Measurements from ENCODE around the gene FXYD5. TPM values are rescaled to one million over a fixed set of nuclear protein-coding genes. Genes with fewer than 3 reads are reported as not detected.

Gene FXYD5
- total RNA-seq, 1 experiment from 2014 or later, result 33.6 TPM

DNA sequence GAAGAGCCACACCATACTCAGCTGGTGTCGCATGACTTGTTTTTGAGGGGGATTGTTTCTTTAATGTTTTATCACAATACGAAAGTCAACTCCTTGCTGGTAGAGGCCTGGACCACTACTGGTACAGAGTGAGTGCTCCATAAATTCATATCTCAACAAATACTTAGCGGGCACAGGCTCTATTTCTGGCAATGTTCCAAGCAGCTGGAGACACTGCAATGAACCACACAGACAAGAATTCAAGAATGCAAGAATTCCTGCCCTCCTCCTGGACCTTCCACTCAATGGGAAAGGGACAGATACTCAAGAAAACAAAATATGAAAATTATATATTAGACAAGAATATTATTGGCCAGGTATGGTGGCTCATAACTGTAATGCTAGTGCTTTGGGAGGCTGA, 5.1 kb upstream of the FXYD5 start:
- Histone ChIP-seq H3K4me1 (ENCODE audit: control insufficient read depth, insufficient read depth, low read length) (peaks cover 4% of the 10 kb centered on the region; the same call in 1 of the 2 replicates), H3K27ac (ENCODE audit: low read length) (no peak overlapping the region), H3K27me3 (ENCODE audit: control insufficient read depth, insufficient read depth, low read length) (0 out of 2 replicates have a peak, but pooled peaks cover 2% of the 10 kb centered on the region), H3K9me3 (ENCODE audit: control insufficient read depth, insufficient read depth, low read depth, low read length) (no peaks in the 10 kb centered on the region), H3K36me3 (ENCODE audit: control insufficient read depth, insufficient read depth, low read length) (no peaks in the 10 kb centered on the region; the same call in 1 of the 2 replicates), H3K4me3 (ENCODE audit: low read depth in 2 of 2, low read length in 2 of 2) (no peak overlapping the region)
- ATAC-seq (no peak), DNase-seq (ENCODE audit: low read depth, low spot score) (no peak)
- in situ Hi-C loops (cut with HindIII; ENCODE audit: low pct_unique_long_range_greater_than_20kb, low sequenced_read_pairs), result no loop called here
- CTCF ChIA-PET, result no interaction called here
- no TSS peak for BruUV-seq (replicated peaks)
- intact Hi-C loops (cut with micrococcal nuclease; ENCODE audit: unreplicated experiment), result no loop called here
- TF ChIP-seq POLR2AphosphoS5 (IDR thresholded peaks at IDR 0.05; ENCODE audit: low read depth, low read length), result no peak
- no peak for TF ChIP-seq SIN3A (IDR thresholded peaks at IDR 0.05; ENCODE audit: borderline replicate concordance, insufficient read depth, low read depth, low read length)
- TF ChIP-seq, protein P1, sequence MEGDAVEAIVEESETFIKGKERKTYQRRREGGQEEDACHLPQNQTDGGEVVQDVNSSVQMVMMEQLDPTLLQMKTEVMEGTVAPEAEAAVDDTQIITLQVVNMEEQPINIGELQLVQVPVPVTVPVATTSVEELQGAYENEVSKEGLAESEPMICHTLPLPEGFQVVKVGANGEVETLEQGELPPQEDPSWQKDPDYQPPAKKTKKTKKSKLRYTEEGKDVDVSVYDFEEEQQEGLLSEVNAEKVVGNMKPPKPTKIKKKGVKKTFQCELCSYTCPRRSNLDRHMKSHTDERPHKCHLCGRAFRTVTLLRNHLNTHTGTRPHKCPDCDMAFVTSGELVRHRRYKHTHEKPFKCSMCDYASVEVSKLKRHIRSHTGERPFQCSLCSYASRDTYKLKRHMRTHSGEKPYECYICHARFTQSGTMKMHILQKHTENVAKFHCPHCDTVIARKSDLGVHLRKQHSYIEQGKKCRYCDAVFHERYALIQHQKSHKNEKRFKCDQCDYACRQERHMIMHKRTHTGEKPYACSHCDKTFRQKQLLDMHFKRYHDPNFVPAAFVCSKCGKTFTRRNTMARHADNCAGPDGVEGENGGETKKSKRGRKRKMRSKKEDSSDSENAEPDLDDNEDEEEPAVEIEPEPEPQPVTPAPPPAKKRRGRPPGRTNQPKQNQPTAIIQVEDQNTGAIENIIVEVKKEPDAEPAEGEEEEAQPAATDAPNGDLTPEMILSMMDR (IDR thresholded peaks at IDR 0.05), result no peak
- POLR2A ChIA-PET, result interaction anchor here (0.6 kb wide), 1 partner anchor 359 kb away, joined by 5 read pairs; no protein-coding TSS in a partner anchor

DNA sequence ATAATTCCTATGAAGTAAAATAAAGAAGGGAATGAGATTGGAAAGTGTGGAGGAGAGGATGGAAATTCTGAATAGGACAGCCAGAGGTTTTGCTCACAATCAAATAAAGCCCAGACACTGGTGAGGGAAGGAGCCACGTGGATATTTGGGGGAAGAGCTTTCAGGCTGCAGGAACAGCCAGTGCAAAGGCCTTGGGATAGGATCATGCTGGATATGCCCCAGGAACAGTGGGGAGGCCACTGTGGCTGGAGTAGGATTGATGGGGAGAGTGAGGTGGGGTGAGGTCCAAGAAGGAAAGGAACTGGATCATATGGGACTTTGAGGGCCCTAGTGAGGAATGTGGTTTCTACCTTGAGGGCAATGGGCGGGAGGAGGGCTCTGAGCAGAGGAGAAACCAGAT, 4.1 kb upstream of the FXYD5 start:
- H3K36me3 ChIP-seq (ENCODE audit: control insufficient read depth, insufficient read depth, low read length), result peaks cover 3% of the 10 kb centered on the region; the same call in 1 of the 2 replicates
- TF ChIP-seq, protein P1 (IDR thresholded peaks at IDR 0.05), result no peak
- TF ChIP-seq TCF7L2 (IDR thresholded peaks at IDR 0.05; ENCODE audit: low read depth, low read length), result no peak
- TF ChIP-seq, protein P2, sequence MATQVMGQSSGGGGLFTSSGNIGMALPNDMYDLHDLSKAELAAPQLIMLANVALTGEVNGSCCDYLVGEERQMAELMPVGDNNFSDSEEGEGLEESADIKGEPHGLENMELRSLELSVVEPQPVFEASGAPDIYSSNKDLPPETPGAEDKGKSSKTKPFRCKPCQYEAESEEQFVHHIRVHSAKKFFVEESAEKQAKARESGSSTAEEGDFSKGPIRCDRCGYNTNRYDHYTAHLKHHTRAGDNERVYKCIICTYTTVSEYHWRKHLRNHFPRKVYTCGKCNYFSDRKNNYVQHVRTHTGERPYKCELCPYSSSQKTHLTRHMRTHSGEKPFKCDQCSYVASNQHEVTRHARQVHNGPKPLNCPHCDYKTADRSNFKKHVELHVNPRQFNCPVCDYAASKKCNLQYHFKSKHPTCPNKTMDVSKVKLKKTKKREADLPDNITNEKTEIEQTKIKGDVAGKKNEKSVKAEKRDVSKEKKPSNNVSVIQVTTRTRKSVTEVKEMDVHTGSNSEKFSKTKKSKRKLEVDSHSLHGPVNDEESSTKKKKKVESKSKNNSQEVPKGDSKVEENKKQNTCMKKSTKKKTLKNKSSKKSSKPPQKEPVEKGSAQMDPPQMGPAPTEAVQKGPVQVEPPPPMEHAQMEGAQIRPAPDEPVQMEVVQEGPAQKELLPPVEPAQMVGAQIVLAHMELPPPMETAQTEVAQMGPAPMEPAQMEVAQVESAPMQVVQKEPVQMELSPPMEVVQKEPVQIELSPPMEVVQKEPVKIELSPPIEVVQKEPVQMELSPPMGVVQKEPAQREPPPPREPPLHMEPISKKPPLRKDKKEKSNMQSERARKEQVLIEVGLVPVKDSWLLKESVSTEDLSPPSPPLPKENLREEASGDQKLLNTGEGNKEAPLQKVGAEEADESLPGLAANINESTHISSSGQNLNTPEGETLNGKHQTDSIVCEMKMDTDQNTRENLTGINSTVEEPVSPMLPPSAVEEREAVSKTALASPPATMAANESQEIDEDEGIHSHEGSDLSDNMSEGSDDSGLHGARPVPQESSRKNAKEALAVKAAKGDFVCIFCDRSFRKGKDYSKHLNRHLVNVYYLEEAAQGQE (IDR thresholded peaks at IDR 0.05; ENCODE audit: insufficient read depth in 1 of 2, low read depth in 2 of 2, low read length in 1 of 2), result no peak
- no peak for TF ChIP-seq POLR2AphosphoS5 (IDR thresholded peaks at IDR 0.05; ENCODE audit: low read depth, low read length)
- TF ChIP-seq SIN3A (IDR thresholded peaks at IDR 0.05; ENCODE audit: borderline replicate concordance, insufficient read depth, low read depth, low read length), result no peak
- DNase-seq (ENCODE audit: low read depth, low spot score) (no peak), ATAC-seq (no peak)
- POLR2A ChIA-PET, result no interaction called here
- in situ Hi-C loops (cut with HindIII; ENCODE audit: low pct_unique_long_range_greater_than_20kb, low sequenced_read_pairs), result no loop called here
- intact Hi-C loops (cut with micrococcal nuclease; ENCODE audit: unreplicated experiment), result no loop called here
- CTCF ChIA-PET, result no interaction called here
- no peaks in the 10 kb centered on the region for H3K9me3 ChIP-seq (ENCODE audit: control insufficient read depth, insufficient read depth, low read depth, low read length)
- H3K27me3 ChIP-seq (ENCODE audit: control insufficient read depth, insufficient read depth, low read length), result no peaks in the 10 kb centered on the region
- H3K27ac ChIP-seq (ENCODE audit: low read length), result no peak overlapping the region
- peaks cover 7% of the 10 kb centered on the region for H3K4me1 ChIP-seq (ENCODE audit: control insufficient read depth, insufficient read depth, low read length)
- no TSS peak for BruUV-seq (replicated peaks)
- H3K4me3 ChIP-seq (ENCODE audit: low read depth in 2 of 2, low read length in 2 of 2), result no peak overlapping the region
